Stimulated activated CD8-positive, alpha-beta memory T cell treated with anti-CD3 and anti-CD28 coated beads, Interleukin-4, amount 100 ng/mL, for 24 hours (primary cell): ENCODE measurements around the gene RAB24.
A peak's percentile ranks its signal among the peaks of the same experiment; 100 is the strongest.
"Not testable (repeated sequence)": the region's sequence is repeated elsewhere in the genome, so short reads cannot be mapped to it uniquely, and the experiment has no call there.

ENCODE experiments used
- DNase-seq: peaks from one replicate; pipeline ENCODE4 v3.0.0-alpha.2; 2020; ENCODE audit warnings: low read depth

RAB24 gene

DNA sequence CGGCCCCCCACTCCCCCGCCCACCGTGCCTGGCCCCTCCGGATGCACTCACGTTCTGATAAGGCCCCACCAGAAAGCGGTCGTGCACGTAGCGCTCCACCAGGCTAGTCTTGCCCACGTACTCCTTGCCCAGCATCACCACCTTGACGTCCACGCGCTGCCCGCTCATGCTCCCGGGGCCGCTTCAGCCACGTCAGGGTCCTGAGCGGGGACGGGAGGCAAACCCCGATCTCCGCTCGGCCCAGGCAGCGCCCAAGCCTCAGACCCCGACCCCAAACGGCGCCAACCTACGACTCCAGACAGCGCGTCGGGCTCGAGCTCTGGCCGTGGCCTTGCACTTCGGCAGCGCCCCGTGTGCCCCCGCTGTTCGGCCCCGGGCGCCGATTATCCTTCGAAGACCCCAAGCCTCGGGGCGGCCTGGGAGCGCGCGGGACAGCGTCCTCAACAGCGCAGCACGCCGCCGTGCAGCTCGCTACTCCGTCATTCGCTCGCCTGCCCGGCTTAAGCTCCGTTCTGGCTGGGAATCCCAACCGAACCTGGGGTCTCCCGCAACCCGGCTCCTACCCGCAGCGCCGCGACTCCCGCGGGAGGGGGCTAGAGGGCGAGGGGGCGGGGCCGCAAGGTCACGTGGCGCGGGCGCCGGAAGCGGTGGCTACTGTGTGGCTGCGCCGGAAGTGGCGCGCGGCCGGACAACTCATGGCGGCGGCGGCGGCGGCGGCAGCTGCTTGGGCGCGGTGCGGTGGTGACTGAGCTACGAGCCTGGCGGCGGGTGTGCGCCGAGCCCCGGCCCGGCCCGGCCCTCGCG is at the start of gene RAB24, which contains the start of gene PRELID1:
RAB24 (minus strand) TSS at position 599 of the 804 bp plus-strand sequence; CDS start at position 168, 431 bp downstream.
PRELID1 (plus strand) TSS at position 679 of the 804 bp plus-strand sequence. CDS start 187 bp downstream, outside the sequence.
- DNase-seq: peak; percentile 87

DNA sequence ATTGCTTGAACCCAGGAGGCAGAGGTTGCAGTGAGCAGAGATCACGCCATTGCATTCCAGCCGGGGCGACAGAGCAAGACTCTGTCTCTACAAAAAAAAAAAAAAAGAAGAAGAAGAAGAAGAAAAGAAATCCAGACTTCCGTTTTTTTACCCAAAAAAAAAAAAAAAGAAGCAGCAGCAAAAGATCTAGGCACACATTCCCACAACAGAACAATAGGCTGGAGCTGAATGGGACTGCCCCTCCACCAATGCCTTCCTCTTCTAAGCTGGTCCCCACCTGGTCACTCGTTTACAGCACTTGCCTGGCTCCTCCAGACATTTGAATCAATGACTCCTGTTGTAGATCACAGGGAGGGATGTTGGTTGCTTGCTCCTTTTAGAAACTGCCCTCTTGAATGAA is 49.6 kb upstream of the RAB24 start:
- no peak for DNase-seq

DNA sequence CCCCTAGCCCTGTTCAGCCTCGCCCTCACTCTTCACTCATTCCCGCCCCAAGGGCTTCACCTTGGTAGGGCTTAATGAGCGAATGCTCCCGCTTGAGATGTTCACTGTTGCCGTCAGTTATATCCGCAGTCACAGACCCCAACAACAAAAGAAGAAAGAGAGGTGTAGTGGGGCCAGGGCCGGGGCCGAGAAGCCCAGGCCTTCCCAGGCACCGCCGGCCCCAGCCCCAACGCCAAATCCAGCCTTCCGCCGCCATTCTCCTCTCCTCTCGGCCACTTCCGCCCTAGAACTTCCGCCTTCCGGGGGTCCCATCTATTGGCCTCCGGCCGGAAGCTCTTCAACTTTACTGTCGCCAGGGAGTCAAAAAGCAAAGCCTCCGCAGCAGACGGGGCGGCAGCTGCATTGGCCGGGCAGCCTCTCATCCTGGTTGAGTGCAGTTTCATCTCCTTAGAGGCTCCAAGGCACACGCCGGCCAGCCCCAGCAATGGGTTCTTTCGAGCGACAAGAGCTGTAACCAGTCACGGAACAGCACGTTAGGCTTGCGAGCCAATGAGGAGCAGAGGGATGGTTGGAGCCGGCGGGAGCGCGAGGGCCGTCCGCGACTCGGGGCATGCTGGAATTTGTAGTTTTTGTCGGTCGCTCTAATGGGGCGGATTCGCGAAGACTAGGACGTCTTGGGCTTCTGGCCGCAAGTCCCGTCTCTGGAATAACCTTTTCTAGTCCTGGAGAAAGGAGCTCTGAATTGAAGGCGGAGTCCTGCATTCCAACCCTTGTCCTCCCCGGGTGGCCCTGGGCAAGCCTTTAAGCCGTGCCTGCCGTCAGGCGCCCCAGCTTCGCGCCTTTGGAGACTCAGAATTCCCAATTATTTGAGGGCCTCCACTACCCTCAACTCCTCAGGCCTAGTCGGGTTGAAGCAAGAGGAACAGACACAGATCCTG is 48.1 kb upstream of the RAB24 start, which contains the start of gene LMAN2:
LMAN2 (minus strand) TSS at position 277 of the 938 bp plus-strand sequence; CDS start at position 256, 21 bp downstream.
- DNase-seq: peak; percentile 81

DNA sequence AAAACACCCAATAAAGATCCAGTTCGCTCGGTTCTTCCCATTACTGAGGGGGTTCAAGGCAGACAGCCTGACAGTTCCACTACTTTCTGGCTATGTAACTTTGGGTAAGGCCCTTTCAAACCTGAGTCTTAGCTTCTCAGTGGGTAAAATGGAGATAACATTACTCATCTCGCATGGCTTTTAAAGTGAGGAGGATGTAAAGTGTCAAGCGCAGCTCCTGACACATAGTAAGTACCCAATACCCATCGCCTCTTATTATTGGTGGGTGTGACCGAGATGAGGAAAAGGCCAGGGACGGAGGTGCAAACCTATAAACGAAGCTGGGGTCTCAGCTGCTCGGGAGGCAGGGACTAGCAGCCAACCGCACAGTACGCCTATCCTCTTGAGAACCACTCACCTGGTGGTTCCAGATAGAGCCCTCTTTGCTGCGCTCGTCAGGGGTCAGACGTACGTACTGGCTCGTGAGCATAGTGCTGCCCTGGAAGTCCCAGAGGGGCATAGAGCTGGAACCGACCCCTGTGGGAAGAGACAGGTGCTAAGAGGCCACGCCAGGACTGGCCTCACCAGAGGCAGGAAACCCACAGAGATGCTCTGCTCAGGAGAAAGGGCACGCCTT is 47.4 kb upstream of the RAB24 start:
- no peak for DNase-seq

DNA sequence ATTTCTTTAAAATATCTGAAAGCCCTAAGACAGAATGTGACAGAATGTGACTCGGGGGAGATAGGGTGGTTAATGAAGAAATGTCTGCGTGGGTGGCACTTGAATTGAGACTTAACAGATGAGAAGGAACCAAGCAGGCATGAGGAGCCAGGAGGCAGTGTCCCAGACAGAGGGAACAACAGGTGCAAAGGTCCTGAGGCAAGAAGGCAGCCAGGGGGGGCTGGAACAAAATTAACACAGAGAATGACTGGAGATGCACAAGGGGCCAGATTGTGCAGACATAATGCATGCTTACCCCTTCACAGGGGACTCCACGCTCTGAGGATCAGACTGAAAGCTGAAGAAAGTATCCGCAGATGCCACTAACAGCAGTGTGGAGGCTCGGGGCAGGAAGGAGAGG is 46.2 kb upstream of the RAB24 start:
- DNase-seq: no peak

DNA sequence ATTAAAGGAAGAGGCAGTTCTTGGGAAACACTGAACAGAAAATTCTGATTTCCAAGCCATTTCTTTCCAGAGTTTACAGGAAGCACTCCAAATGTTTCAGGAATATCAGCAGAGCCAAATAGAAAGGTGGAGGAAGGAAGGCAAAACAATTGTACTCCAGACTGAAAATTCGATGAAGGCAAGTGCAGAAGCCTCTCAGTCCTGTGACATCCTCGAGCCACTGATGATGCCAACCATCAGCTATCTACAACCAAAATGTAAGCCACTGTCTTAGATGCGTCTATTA is 45.8 kb upstream of the RAB24 start:
- no peak for DNase-seq

DNA sequence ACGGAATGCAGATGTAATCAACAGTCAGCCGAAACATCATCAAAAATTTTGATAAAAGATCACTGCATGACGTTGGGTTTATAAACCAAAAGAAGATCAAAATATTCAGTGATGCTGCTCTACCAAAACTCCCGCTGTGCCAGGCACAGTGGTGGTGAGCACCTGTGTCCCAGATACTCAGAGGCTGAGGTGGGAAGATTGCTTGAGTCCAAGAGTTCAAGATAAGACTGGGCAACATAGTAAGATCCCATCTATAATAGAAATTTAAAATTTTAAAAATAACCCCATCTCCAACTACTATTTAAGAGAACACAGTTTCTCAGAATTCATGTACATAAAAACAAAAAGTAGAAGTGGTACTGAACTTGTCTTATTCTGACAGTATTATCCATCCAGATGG is 44.2 kb upstream of the RAB24 start:
- DNase-seq: no peak

DNA sequence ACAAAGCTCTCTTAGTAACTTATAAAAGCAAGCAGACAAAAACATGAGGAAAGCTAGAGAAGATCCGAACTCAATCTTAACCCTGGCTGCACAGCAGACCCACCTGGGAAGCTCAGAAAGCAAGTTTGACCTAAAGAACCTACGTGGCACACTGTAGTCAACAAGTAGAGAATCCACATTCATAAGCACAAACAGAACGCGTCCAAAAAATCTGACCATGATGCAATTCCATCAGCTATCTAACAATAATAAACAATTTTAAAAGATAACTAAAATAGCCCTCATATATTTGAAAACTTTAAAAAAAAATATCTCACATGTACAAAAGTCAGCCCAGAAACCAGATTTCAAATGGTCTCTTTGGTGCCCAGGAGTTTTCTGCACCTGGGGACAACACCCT is 43.3 kb upstream of the RAB24 start:
- no peak for DNase-seq

DNA sequence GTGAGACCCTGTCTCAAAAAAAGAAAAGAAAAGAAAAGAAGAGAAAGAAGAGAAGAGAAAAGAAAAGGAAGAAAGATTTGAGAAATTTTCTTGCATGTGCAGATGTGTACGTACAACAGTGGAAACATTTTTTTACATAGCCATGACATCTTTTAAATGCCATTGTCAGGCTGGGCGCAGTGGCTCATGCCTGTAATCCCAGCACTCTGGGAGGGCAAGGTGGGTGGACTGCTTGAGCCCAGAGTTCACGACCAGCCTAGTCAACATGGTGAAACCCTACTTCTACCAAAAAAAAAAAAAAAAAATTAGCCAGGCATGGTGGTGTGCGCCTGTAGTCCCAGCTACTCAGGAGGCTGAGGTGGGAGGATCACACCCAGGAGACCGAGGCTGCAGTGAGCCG is 41.4 kb upstream of the RAB24 start:
- DNase-seq: no peak

DNA sequence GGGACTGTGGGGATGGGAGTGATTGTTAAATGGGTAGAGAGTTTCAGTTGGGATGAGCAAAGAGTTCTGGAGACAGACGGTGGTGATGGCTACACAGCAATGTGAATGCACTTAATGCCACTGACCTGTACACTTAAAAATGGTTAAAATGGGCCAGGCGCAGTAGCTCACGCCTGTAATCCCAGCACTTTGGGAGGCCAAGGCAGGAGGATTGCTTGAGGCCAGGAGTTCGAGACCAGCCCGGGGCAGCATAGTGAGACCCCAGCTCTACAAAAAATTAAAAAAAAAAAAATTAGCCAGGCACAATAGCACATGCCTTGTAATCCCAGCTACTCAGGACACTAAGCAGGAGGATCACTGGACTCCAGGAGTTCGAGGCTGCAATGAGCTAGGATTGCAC is 40.3 kb upstream of the RAB24 start:
- DNase-seq: no peak

DNA sequence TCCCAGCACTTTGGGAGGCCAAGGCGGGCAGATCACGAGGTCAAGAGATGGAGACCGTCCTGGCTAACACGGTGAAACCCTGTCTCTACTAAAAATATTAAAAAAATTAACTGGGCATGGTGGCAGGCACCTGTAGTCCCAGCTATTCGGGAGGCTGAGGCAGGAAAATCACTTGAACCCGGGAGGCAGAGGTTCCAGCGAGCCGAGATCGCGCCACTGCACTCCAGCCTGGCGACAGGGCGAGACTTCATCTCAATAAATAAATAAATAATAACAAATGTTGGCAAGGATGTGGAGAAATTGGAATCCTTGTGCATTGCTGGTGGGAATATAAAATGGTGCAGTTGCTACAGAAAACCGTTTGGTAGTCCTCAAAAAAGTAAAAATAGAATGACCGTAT is 39.5 kb upstream of the RAB24 start:
- not testable (repeated sequence) for DNase-seq

DNA sequence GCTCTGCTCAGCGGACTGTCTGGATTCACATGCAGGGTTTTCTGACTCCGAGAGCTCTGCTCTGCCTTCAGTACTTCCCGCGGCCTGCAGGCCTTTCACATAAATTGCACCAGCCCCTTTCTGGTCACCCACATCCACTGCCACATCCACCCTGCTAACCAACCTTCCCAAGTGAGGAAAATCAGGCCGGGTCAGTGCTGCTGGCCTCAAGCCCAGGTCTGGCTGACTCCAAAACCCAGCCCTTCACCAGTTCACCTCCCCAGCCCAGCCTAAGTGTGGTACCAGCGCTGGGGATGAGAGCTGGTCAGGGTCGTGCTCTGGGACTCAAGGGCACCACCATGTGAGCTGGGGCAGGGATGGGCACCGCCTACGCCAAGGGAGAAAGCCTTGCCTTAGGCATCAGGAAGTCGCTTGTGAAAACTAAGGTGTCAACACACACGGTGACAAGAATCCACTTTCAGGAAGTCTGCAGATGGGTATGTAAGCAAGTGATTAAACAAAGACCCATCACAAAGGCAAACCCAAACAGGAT is 35.7 kb upstream of the RAB24 start:
- no peak for DNase-seq

DNA sequence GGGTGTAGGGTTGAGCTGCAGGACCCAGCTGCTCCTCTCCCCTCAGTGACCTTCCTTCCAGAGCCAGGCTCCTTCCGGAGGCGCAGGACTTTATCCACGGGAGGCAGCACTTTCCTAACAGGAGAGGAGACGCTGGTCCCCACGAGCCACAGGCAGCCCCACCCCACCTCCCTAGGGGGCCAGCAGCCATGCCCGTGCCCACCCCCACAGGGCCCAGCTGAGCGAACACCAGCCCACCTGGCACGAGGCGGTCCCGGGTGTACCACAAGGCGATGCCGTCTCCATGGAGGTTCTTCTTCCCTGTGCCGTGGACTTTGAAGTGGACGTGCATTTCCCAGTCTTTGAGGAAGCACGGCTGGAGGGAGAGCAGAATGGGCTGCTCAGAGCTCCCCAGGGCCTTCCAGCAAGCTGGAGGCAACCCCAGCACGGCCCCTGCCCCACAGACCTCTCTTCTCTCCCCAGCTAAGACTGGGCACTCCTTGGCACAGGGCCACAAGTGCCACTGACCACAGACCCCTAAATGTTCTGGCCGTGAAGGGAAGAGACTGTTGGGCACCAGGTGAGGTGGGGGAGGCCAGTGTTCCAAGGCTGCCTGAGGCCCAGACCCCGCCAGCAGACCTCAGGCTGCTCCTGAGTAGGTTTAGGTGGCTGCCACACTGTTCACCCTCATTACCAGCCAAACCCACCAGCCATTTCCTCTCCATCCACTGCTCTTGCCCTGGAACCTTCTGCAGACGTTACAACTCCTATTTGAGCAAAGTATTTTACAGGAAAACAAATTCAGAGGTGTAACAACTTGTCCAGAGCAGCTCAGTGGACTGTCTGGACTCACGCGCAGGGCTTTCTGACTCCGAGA is 35.0 kb upstream of the RAB24 start:
- no peak for DNase-seq

DNA sequence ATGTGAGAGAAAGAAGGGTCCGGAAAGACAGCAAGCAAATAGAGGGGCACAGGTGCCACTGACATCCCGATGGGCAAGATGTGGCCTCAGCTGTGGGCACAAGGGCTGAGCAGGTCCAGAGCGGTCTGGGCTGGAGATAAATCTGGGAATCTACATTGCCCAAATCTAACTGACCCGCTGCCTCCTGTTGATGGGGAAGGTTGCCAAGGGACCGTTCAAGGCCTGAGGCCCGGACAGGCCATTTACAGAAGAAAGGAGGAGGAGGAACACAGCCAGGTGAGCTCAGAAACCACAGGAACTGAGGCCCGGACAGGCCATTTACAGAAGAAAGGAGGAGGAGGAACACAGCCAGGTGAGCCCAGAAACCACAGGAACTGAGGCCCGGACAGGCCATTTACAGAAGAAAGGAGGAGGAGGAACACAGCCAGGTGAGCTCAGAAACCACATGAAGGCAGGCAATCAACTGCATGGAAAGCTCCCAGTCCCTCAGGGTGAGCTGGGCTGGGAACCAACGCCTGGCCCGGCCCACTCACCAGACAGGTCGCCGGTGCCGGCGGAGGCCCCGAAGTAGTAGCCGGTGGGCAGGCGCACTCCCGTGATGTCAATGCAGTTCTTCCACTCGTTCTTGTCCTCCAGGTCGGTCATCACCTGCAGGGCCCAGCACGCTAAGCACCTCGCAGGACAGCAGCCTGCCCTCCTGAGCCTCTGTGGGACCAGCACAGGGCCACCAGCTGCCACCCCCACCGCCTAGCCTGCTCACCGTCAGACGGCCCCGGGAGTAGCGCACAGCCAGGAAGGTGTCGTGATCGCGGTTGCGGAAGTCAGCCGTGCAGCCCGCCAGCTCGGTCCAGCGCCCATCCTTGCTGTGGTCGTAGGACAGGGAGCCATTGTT is 33.3 kb upstream of the RAB24 start:
- DNase-seq: no peak

DNA sequence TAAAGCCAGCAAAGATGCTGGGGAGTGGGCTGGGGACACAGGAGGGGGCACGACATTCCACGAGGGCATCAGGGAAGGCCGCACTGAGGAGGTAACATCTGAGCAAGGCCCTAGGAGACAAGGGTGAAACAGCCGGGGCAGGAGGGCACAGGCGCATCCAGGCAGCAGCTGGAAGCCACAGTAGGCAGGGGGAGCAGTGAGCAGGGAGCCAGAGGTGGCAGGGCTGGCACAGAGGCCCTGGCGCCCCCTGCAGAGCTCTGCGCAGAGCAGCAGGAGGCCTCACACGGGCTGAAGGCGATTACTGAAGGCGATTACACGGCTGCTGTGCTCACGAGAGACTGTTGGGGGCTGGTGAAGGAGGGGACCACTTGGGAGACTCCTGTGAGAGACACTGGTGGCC is 32.6 kb upstream of the RAB24 start:
- DNase-seq: no peak

DNA sequence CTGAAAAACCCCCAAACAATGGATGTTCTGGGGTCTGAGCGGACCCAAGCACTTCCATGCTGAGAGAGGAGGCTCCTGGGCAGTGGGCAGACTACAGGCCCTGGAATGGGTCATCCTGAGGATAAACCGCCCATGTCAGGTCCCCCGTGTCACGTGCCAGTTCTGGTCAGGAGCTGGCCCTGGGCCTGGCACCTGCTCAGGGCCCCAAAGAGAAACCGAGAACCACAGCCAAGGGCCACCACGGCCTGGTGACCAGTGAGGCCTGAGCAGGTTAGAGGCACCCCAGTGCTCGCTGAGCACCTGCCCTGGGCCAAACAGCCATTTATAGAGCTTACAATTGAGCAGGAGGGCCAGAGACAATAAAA is 32.2 kb upstream of the RAB24 start:
- DNase-seq: no peak

DNA sequence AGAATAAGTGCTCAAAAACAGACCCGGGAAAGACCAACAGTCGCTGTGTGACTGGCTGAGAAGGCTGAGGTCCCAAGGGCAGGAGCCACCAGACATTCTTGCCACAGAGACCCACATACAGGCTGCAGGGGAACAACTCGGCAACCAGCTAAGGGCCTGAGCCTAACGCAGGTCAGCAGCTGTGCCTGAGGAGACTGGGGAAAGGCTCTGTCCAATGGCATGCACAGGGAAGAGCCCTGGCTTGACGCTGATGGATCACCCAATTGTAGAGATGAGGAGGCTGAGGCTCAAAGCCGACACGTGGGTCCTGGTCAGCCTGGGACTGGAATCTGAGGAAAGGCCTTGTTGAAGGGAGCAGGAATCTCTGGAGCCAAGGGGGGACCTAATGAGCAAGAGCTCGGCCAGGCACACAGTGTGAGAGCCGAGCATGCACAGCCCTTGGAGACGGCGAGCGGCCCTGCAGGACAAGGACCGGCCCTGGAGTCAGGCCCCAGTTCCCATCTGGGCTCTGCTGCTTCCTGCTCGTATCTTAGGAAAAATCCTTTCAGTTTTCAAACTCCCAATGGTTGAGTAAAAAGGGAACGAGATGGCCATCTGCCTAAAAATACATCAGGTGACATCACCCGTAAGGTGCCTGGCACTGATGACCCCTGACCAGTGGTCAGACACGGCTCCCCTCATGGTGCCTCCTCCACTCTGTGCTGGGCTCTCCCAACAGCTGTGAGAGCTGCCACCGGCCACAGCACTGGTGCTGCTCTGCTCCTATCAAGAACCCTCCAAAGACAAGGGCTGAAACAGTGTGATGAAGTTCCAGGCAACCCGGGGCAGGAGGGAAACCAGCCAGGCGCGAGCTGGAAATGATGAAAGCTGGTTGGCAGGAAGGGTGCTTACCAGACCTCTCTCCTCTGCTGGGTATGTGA is 31.5 kb upstream of the RAB24 start:
- DNase-seq: no peak

DNA sequence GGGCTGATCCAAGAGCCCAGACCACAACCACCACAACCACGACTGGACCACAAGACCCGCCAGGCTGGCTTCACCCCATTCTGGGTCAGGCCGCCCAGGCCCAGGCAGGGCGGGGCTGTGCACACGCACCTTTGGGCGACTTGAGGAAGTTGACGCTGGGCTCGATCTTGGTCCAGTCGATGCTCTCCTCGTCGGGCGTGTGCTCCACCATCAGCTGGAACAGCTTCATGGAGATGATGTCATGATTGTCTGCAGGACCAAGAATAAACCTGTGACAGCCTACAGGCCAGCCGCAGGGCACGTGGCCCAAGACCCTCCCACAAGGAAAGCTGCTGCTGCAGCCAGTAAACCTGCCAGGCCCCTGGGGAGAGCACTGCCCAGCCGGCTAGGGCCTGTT is 30.6 kb upstream of the RAB24 start:
- no peak for DNase-seq

DNA sequence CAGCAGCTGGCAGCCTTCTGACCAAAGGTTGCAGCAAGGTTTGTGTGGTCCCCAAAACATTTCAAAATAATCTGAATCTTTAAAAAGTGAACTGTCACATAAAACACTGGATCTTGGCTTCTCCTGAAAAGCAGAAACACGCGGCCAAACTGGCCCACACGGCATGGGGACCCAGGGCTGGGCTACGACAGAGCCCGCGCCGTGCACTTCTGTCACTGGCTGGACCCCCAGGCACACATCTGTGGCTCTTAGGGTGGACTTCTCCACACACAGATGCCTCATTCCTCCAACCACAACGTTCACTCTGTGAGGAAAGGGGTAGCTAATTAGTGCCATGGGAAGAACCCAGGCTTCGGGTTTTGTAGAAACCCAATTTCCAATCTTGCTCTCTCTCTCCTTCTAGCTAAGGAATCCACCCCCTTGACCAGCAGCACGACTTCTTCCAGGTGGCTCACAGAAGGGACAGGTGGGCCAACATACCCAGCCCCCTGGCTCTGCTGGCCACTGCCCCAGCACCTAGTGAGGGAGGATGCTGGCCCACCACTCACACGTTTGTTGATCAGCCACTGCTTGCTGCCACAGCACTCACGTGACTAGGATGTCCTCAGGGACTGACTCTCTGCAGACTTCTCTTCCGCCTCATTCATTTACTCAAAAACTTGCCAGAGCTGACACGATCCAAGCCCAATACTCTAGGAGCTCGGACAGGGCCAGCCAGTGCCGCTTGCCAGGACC is 30.1 kb upstream of the RAB24 start:
- DNase-seq: no peak
